Measurements from ENCODE around the gene B4GALT6. TPM values are rescaled to one million over a fixed set of nuclear protein-coding genes. Genes with fewer than 3 reads are reported as not detected.

Gene B4GALT6
- total and polyA plus RNA-seq, 2 of the 4 experiments (the other 2 are of a cell fraction), result 1.1 to 3.9 TPM

- H4K5ac ChIP-seq (ENCODE audit: low read depth, low read length), result no peak overlapping the region
- BruUV-seq (replicated peaks), result no TSS peak
- ATAC-seq (ENCODE audit: low read depth) (no peak), DNase-seq (no peak)
- H4K20me1 ChIP-seq (ENCODE audit: insufficient read depth, low read length), result no peaks in the 10 kb centered on the region
- H2BK5ac ChIP-seq (ENCODE audit: low read depth, low read length, poor library complexity, severe bottlenecking), result no peak overlapping the region
- no peaks in the 10 kb centered on the region for H3K9me3 ChIP-seq (ENCODE audit: control insufficient read depth, insufficient read depth, low read length)
- intact Hi-C loops (cut with micrococcal nuclease), result no loop called here
- H3K4me2 ChIP-seq (ENCODE audit: low read depth, low read length), result no peak overlapping the region
- H3K4me1 ChIP-seq (ENCODE audit: control insufficient read depth, insufficient read depth, low read length), result no peaks in the 10 kb centered on the region
- H4K91ac ChIP-seq (ENCODE audit: insufficient read depth, low read depth, low read length), result no peak overlapping the region
- H3K23ac ChIP-seq (ENCODE audit: low read depth, low read length), result no peak overlapping the region
- ChIA-PET POLR2A (ENCODE audit: unreplicated experiment) (no interaction called here), CTCF (no interaction called here)
- H3K4me3 ChIP-seq (ENCODE audit: insufficient read depth, low read depth, low read length), result no peak overlapping the region
- no peak overlapping the region for H3K18ac ChIP-seq (ENCODE audit: low read depth, low read length)
- H2AK9ac ChIP-seq (replicated peaks; ENCODE audit: low read depth, low read length, poor library complexity), result no peak overlapping the region
- no peaks in the 10 kb centered on the region for H3K9me1 ChIP-seq (ENCODE audit: insufficient read depth, low read length)
- H3K27ac ChIP-seq (ENCODE audit: insufficient read depth, low read length), result no peak overlapping the region
- H3K36me3 ChIP-seq (ENCODE audit: control insufficient read depth, insufficient read depth, low read length), result no peaks in the 10 kb centered on the region
- no peaks in the 10 kb centered on the region for H3K79me1 ChIP-seq (ENCODE audit: low read depth in 1 of 2, low read length in 2 of 2)
- no peak overlapping the region for H2AK5ac ChIP-seq (ENCODE audit: low read depth, low read length)
- no peak overlapping the region for H2BK15ac ChIP-seq (ENCODE audit: low read depth, low read length)
- H3K27me3 ChIP-seq (ENCODE audit: control insufficient read depth, insufficient read depth, low read length), result no peaks in the 10 kb centered on the region
- no peak overlapping the region for H3K4ac ChIP-seq (ENCODE audit: low read depth, low read length)
- H2BK120ac ChIP-seq (ENCODE audit: low read depth, low read length), result no peak overlapping the region
- no peak for TF ChIP-seq POLR2A (IDR thresholded peaks at IDR 0.05; ENCODE audit: low read depth, low read length)
- TF ChIP-seq CTCF (conservative IDR thresholded peaks at IDR 0.05; ENCODE audit: low read depth, low read length), result no peak
- no peak for TF ChIP-seq NFE2L2 (IDR thresholded peaks at IDR 0.05; ENCODE audit: low read depth, low read length)
- no peak for TF ChIP-seq RCOR1 (IDR thresholded peaks at IDR 0.05; ENCODE audit: insufficient replicate concordance, low read length)
- no peak for TF ChIP-seq RFX5 (IDR thresholded peaks at IDR 0.05; ENCODE audit: low read depth, low read length)
- no peak for TF ChIP-seq SMC3 (IDR thresholded peaks at IDR 0.05; ENCODE audit: low read depth, low read length)
- no peak for TF ChIP-seq MXI1 (IDR thresholded peaks at IDR 0.05; ENCODE audit: borderline replicate concordance, low read depth, low read length)
- TF ChIP-seq BHLHE40 (IDR thresholded peaks at IDR 0.05; ENCODE audit: low read depth, low read length), result no peak
- no peak for TF ChIP-seq FOS (IDR thresholded peaks at IDR 0.05; ENCODE audit: low read depth, low read length)
- TF ChIP-seq USF2 (IDR thresholded peaks at IDR 0.05; ENCODE audit: low read depth, low read length), result no peak
- TF ChIP-seq ELK1 (IDR thresholded peaks at IDR 0.05; ENCODE audit: borderline replicate concordance, low read depth, low read length), result no peak
- TF ChIP-seq MAFK (IDR thresholded peaks at IDR 0.05; ENCODE audit: low read depth, low read length), result no peak
- no peak for TF ChIP-seq RAD21 (IDR thresholded peaks at IDR 0.05; ENCODE audit: low read length)
- no peak for TF ChIP-seq CHD1 (IDR thresholded peaks at IDR 0.05; ENCODE audit: low read depth, low read length)
- no peak for TF ChIP-seq CEBPB (IDR thresholded peaks at IDR 0.05; ENCODE audit: low read depth, low read length)
- H2AFZ ChIP-seq (replicated peaks; ENCODE audit: low read length, poor library complexity), result no peak overlapping the region
- no peak overlapping the region for H3K14ac ChIP-seq (replicated peaks; ENCODE audit: low read depth, low read length)
- dilution Hi-C loops (cut with HindIII; ENCODE audit: low sequenced_read_pairs, unreplicated experiment), result no loop called here
- H2BK20ac ChIP-seq (ENCODE audit: low read depth, low read length), result no peak overlapping the region
- H3K56ac ChIP-seq (ENCODE audit: extremely low read depth, insufficient read depth, low read length), result no peak overlapping the region
- H4K8ac ChIP-seq (ENCODE audit: low read depth in 2 of 2, low read length in 2 of 2), result no peak overlapping the region
- in situ Hi-C loops (cut with MboI; ENCODE audit: low sequenced_read_pairs), result no loop called here
- H3K9ac ChIP-seq (ENCODE audit: low read depth, low read length), result no peak overlapping the region
- WGBS, 2 experiments (ENCODE audit: extremely low coverage in 2 of 2, insufficient read length in 1 of 2), result 0% methylated on average over 1 of the region's 8 CpGs; no CpG with 5 or more reads in 1 of the 2 experiments
These were observed 73.8 kb downstream of the B4GALT6 start for GRCh38 chr18:31610286-31611205.
